SH-SY5Y (cell line): Measurements from ENCODE around the gene PDGFRA.

Source experiments
- GATA2 ChIP-seq: IDR thresholded peaks from 2 replicates; pipeline ENCODE4 v1.6.1; 2011; ENCODE audit warnings: mild to moderate bottlenecking, low read depth, low read length
- GATA3 ChIP-seq: IDR thresholded peaks from 2 replicates; pipeline ENCODE4 v1.6.1; 2011; ENCODE audit warnings: low read depth, mild to moderate bottlenecking, low read length, moderate library complexity

DNA sequence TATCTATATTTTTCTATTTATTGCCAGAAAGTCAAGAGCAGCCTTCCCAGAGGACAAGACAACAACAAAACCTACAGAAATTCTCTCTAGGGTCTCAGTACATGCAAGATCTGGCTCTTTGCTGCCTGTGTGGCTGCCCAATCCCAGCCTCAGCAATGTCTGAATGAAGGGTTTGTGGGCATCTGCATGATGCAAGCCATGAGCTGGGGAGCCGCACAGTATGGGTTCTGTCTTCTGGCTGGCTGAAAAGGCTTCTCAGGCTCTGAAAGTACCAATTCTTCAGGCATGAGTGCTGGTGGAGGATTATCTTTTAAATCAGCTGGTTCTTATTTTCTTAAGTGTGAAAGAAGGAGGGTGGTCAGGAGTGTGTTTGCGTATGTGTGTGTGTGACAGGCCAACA lies 104.6 kb downstream of the PDGFRA start:
- TF ChIP-seq GATA3 (no peak), GATA2 (no peak)
